ENCODE results near the gene SLC6A11.

DNA sequence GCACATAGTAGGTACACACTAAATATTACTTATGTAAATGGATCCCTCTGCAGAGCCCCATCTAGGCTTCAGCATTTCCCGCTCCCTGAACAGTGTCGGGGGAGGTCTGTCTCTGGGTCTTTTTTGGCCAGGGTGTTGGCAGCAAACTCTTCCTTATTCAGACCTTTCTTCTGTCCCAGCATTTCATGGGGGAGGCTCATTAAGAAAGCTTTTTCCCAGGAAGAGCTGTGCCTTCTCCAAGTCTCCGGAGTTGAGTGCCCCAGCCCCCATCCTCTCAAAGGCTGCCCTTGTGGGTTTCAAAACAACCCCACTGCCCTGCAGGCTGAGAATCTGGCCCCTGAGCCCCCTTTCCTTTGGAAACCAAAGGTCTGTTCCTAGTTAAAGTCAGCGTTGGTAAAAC lies 25.1 kb downstream of the SLC6A11 start:
- TF ChIP-seq, protein P1, sequence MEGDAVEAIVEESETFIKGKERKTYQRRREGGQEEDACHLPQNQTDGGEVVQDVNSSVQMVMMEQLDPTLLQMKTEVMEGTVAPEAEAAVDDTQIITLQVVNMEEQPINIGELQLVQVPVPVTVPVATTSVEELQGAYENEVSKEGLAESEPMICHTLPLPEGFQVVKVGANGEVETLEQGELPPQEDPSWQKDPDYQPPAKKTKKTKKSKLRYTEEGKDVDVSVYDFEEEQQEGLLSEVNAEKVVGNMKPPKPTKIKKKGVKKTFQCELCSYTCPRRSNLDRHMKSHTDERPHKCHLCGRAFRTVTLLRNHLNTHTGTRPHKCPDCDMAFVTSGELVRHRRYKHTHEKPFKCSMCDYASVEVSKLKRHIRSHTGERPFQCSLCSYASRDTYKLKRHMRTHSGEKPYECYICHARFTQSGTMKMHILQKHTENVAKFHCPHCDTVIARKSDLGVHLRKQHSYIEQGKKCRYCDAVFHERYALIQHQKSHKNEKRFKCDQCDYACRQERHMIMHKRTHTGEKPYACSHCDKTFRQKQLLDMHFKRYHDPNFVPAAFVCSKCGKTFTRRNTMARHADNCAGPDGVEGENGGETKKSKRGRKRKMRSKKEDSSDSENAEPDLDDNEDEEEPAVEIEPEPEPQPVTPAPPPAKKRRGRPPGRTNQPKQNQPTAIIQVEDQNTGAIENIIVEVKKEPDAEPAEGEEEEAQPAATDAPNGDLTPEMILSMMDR (IDR thresholded peaks at IDR 0.05) = no peak
- no peak for TF ChIP-seq POLR2A (IDR thresholded peaks at IDR 0.05)
